Iris pigment epithelial cell (primary cell): ENCODE results near the gene H6PD.

Experiments
- DNase-seq: peaks from one replicate; pipeline ENCODE4 v3.0.0-alpha.2; 2011; ENCODE audit warnings: low read depth

The H6PD gene

DNA sequence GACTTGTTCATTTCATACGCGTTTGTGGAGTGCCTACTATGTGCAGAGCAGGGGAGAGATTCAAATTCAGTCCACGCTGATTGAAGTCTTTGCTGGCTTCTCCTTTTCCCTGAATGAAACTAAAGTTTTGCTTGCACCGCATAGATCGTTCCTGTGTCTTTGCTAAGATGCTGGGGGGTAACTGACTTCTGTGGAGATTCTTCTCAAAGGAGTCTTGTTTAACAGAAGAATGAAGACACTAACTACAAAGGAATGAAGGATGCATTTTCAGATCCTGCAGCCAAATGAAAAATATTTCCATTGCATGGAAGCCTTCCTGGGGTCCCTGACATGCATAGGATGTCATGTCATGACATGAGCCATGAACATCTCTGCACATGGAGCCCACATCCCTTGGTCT lies 26.9 kb upstream of the H6PD start:
- peak; percentile 57 for DNase-seq

DNA sequence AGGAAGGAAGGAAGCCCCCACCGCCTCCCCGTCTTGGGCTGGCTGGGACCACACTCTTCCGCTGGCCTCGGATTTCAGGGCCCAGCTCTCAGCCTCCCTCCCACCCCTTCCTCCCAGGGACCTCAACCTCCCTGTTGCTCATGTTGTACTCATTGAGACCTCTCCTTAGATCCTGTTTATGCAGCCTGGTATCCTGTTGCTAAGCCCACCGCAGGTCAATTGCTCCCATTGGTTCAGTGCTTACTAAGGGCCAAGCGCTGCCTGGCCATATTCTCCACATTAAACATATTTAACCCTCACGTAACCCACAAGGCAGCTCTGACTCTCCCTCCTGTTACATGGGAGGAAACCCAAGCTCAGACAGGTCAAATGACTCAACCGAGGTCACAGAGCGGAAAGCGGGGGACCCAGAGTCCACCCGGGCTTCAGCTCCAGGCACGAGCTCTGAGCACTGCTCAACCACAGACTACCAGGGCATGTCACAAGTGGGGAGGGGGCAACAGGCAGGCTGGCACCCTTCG lies 23.2 kb upstream of the H6PD start:
- peak; percentile 98 for DNase-seq

DNA sequence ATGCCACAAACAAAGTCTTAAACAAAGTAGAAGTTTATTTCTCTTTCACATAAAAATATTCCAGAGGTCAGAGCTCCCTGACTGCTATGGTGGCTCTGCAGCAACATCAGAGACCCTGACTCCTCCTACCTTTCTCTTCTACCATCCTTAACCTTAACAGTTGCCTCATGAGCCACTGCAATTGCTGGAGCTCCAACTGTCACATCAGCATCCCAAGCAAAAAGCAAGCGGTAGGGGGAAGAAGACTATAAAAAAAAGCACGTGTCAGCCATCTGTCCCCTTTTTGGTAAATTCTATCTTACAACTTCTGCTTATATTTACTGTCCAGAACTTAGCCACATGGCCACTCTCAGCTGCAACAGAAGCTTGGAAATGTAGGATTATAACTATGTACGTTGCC lies 21.8 kb upstream of the H6PD start:
- no peak for DNase-seq

DNA sequence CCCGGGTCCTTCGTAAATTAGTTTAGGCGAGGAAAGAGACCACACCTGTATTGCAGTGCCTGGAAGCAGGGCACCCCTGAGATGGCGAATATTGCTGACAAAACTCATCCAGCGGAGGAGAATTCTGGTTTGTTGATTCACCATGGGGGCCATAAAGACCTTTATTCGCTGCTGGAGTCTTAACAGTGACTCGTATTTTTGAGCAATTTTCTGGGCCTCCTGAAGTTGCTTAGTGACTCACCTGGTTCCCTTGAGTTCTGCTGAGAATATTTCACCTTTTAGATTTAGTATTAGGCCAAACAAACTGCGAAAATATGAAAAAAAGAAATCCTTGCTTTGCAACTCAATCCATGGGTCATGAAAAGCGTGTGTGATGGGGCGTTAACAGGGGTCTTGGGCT lies 20.6 kb upstream of the H6PD start:
- no peak for DNase-seq

- no peak for DNase-seq
Measured at GRCh38 chr1:9218917-9219316, 15.7 kb upstream of the H6PD start.

GRCh38 chr1:9222846-9223625 lies 11.5 kb upstream of the H6PD start:
- DNase-seq = no peak

DNA sequence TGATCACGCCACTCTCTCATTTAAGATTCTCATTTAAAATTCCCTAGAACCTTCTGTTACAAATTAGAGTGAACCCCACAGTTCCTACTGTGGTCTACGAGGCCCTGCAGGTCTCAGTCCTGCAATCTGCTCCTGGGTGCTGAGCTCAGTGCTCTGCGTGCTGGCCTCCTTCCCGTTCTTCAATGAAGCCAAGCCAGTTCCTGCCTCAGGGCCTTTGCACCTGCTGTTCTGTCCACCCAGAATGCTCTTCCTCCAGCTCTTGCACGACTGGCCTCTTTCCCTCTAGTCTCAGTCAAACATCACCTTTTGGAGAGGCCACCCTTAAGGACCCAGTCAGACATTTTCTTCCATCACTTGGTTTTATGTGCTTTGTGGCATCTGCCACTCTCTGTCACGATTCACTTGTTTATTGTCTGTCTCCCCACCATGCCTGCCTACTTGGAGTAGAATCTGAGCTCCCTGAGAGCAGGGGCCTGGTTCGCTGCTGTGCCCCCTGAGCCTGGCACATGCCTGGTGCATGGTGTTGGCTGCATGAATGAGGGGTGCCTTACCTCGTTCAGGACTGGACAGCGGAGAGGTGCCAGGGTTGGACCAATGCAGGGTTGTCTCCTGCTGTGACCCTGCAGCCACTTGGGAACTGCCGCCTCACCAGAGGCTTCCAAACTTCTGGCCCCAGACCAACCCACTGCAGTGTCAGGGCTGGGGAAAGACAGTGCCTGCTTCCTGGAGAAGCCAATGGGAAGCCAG lies 9.7 kb upstream of the H6PD start:
- DNase-seq = no peak

GRCh38 chr1:9225411-9225785 lies 9.2 kb upstream of the H6PD start:
- DNase-seq = no peak

DNA sequence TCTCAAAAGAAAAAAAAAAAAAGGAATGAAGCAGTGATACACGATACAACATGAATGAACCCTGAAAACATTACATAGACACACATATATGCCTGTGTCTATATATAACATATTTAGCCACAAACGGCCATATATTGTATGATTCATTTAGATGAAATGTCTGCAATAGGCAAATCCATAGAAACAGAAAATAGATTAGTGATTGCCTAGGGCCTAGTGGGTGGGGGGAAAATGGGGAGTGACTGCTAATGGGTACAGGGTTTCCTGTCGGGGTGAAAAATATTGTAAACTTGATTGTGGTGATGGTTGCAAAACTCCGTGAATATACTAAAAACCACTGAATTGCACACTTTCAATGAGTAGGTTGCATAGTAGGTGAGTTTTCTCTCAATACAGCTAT lies 6.0 kb upstream of the H6PD start:
- no peak for DNase-seq

DNA sequence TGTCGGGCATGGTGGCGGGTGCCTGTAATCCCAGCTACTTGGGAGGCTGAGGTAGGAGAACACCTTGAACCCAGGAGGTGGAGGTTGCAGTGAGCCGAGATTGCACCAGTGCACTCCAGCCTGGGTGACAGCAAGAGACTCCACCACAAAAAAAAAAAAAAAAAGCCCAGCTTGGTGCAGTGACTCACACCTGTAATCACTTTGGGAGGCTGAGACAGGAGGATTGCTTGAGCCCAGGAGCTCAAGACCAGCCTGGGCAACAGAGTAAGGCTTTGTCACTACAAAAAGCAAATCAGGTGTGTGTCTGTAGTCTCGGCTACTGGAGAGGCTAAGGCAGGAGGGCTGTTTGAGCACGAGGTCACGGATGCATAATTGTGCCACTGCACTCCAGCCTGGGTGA lies 5.0 kb upstream of the H6PD start:
- DNase-seq = no peak

DNA sequence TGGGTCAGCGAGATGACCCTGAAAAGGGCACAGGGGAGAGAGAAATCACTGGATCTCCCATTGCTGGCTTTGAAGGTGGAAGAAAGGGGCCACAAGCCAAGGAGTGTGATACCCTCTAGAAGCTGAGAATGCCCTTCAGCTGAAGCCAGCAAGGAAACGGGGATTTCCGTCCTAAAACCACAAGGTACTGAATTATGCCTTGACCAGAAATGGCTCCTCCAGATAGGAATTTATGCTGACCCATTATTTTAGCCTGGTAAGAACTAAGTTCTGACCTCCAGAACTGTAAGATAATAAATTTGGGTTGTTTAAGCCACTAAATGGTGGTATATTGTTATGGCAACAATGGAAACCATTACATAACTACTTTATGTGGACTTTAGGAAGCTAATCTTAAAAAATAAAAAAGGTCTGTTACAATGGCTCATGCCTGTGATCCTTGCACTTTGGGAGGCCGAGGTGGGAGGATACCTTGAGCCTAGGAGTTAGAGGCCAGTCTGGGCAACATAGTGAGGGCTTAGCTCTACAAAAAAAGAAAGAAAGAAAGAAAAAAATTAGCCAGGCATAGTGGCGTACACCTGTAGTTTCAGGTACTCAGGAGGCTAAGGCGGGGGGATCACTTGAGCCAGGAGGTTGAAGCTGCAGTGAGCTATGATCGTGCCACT lies 3.6 kb upstream of the H6PD start:
- DNase-seq = no peak

DNA sequence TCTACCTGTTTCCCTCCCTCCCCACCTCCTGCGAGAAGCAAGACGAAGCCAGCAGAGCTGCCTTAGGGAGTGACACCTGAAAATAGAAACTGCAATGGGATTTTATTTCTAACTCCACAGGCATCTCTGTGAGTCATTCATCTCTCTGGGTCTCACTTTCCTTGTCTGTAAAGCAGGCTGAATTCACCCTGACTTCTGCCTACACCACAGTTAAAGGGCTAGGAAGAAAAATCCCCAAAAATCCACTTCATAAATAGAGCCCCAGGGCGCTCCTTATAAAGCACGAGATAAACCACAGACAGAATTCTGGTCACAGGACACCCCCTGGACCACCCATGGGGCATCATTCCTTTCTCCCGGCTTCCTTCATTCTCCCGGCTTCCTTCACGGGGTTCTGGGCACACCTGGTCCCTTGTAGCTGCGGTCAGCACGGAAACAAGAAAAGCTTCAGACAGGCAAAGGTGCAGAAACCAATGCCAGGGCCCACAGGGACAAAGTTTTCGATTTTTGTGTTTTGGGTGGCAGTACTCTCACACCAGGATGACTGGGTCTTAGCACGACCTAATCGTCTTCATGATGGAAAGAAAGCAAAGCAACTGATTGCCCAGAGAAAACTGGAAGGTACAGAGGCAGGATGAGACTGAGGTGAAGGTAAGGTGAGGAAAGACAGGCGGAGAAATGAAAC lies 2.8 kb upstream of the H6PD start:
- DNase-seq = peak; percentile 70

DNA sequence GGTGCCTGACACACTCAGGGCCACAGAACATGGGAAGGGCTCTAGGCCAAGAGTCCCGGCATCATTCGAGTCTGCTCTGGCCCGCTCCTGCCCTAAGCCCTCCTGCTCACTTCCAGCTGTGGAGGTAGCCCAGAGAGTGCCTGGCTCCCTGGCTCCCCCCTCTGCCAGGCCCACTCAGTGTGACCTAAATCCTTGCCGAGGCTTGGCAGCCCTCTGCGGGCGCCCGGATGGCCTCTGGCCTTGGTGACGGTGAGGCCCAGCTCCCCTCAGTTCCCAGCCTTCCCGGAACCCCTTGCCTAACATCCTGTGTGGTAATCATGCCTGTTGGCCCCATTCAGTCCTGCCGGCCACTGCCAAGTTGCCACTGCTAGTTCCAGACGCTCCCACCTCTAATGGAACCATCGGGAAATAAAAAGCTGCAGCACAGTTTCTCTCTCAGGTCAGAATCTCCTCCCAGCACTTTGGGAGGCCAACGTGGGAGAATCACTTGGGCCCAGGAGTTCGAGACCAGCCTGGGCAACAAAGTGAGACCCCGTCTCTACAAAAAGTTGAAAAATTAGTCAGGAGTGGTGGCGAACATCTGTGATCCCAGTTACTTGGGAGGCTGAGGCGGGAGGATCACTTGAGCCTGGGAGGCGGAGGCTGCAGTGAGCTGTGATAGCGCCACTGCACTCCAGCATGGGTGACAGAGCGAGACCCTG lies 1.2 kb upstream of the H6PD start:
- DNase-seq = peak; percentile 94

- DNase-seq = no peak
Measured at GRCh38 chr1:9233942-9234222, 692 bp upstream of the H6PD start.

GRCh38 chr1:9235096-9235459 lies 504 bp downstream of the H6PD start:
- peak; percentile 50 for DNase-seq

DNA sequence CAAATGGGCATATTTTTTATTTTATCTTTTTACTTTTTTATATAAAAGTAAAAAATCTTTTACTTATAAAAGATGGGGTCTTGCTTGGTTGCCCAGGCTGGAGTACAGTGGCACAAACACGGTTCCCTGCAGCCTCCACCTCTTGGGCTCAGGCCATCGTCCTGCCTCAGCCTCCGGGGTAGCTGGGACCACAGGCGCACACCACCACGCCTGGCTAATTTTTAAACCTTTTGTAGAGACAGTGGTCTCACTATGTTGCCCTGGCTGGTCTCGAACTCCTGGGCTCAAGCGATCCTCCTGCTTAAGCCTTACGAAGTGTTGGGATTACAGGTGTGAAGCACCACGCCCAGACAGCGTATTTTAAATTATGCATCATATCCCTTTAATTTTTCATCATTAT lies 986 bp downstream of the H6PD start:
- DNase-seq = no peak

- no peak for DNase-seq
Measured at GRCh38 chr1:9238134-9238533, 3.6 kb downstream of the H6PD start.

GRCh38 chr1:9238550-9238949 lies 4.0 kb downstream of the H6PD start:
- DNase-seq = peak; percentile 76

- DNase-seq = peak; percentile 96
Measured at GRCh38 chr1:9239622-9240401, 5.2 kb downstream of the H6PD start.

- no peak for DNase-seq
Measured at GRCh38 chr1:9240914-9241820, 6.6 kb downstream of the H6PD start.
